Measurements from ENCODE around the gene DDI1. TPM values are rescaled to one million over a fixed set of nuclear protein-coding genes. Genes with fewer than 3 reads are reported as not detected.

The DDI1 gene
- total and polyA plus RNA-seq, 2 experiments from 2014 or later, result 0.13 TPM; not detected in 1

DNA sequence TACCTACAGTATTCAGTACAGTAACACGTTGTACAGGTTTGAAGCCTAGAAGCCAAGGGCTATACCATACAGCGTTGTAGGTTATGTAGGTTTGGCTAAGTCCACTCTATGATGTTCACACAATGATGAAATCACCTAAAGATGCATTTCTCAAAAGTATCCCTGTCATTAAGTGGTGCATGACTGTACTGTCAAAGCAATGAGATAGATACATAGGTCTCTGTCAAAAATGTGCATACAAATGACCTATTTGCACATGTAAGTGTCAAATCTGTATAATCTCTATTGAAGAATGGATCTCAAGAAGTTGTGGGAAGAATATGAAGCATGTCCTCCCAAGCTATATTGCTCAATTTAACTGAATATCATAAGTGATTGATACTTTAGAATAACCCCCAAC, 11.9 kb upstream of the DDI1 start (continued):
- no peak for TF ChIP-seq ZNF462 (CRISPR knock-in tag; IDR thresholded peaks at IDR 0.05)

- no peaks in the 10 kb centered on the region for H4K20me1 ChIP-seq (replicated peaks; ENCODE audit: insufficient read depth)
- no peak overlapping the region for H3K4me3 Mint-ChIP-seq
- peaks cover 2% of the 10 kb centered on the region; the same call in 1 of the 3 replicates for H3K9me3 Mint-ChIP-seq
- H3F3A ChIP-seq (replicated peaks; ENCODE audit: low read depth), result no peaks in the 10 kb centered on the region
- no peaks in the 10 kb centered on the region for H3K4me1 ChIP-seq (ENCODE audit: insufficient read depth)
- H3K79me2 ChIP-seq (replicated peaks; ENCODE audit: insufficient read depth), result no peaks in the 10 kb centered on the region
- no peaks in the 10 kb centered on the region for H3K4me1 Mint-ChIP-seq
- no peaks in the 10 kb centered on the region for H3K9me2 ChIP-seq (ENCODE audit: insufficient read depth)
- ATAC-seq, result no peak
- DNase-seq (ENCODE audit: low spot score), result no peak
- H3K27ac ChIP-seq (ENCODE audit: low read depth), result no peak overlapping the region; the same call in 1 of the 2 replicates
- H3K27me3 ChIP-seq (ENCODE audit: insufficient read depth), result no peaks in the 10 kb centered on the region
- H3K27me3 Mint-ChIP-seq (ENCODE audit: insufficient read depth, low read depth, poor library complexity), result peaks cover 1% of the 10 kb centered on the region
- no peaks in the 10 kb centered on the region for H3K36me3 Mint-ChIP-seq (ENCODE audit: low read depth)
- no peak overlapping the region for H3K4me3 ChIP-seq
- H2AFZ ChIP-seq, result no peak overlapping the region
- H3K27ac Mint-ChIP-seq, result no peak overlapping the region
- 0 out of 2 replicates have a peak, but pooled peaks cover 2% of the 10 kb centered on the region for H3K36me3 ChIP-seq (ENCODE audit: insufficient read depth)
- H3K4me2 ChIP-seq, result no peak overlapping the region
- TF ChIP-seq ZNF462 (CRISPR knock-in tag; IDR thresholded peaks at IDR 0.05), result no peak
- TF ChIP-seq CTCF (conservative IDR thresholded peaks at IDR 0.05; ENCODE audit: low read depth in 2 of 2), result no peak
- no peak for TF ChIP-seq NANOG (IDR thresholded peaks at IDR 0.05; ENCODE audit: borderline replicate concordance)
- no peak for TF ChIP-seq ZNF331 (CRISPR knock-in tag; IDR thresholded peaks at IDR 0.05; ENCODE audit: low read depth)
- TF ChIP-seq STAT1 (IDR thresholded peaks at IDR 0.05; ENCODE audit: unreplicated experiment), result no peak
These were observed 7.8 kb upstream of the DDI1 start for GRCh38 chr11:104028476-104029263.

Measured in GM23338 (cell line).